ENCODE results near the gene C1orf174. TPM values are rescaled to one million over a fixed set of nuclear protein-coding genes. Genes with fewer than 3 reads are reported as not detected.
A peak's percentile ranks its signal among the peaks of the same experiment; 100 is the strongest.

Gene C1orf174
- 10 to 100 TPM; 52.9 to 62.3 (median 61.5) TPM for total RNA-seq
- total RNA-seq (2013): 40.6 TPM

DNA sequence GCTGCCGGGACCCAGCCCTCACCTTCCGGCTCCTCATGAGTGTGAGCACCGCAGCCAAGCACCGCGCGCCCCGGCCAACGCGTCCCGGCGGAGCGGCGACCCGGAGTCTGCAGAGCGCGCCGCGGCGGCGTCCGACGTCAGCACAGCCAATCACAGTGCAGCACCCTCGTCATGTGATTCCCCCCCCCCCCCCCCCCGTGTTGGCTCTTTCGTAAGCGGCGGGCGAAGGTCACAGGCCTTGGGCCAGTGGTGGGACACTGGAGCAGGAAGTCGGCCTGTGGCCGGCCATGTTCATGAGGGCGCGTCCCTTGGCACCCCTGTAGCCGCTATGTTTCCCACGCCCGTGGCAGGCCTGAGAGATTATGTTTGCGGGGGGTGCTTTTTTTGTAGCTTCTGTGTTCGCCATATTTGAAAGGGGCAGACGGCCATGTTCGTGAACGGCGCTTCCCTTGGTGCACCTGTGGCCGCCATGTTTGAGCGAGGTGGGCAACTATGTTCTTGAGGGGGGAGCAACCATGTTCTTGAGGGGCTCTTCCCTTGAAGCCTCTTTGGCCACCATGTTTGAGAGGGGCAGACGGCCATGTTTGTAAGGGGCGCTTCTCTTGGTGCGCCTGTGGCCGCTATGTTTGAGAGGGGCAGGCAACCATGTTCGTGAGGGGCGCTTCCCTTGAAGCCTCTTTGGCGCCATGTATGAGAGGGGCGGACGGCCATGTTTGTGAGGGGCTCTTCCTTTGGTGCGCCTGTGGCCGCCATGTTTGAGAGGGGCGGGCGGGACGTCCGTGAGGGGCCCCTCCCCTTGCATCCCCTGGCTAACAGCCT lies at the start of gene C1orf174:
Gene C1orf174 (minus strand): TSS at position 123 of the 819 bp plus-strand sequence. CDS start 86 bp downstream, at position 37.
- peaks cover 47% of the 10 kb centered on the region for H3K4me1 ChIP-seq (ENCODE audit: control insufficient read depth, insufficient read depth, low read length)
- intact Hi-C loops (cut with micrococcal nuclease): loop anchor here (1.0 to 5.0 kb wide), 5 partner anchors 9 to 128 kb away; partner anchors contain the start of genes CEP104, DFFB, LRRC47 and SMIM1
- H3K4me3 ChIP-seq (ENCODE audit: low read length): peak within 1 kb of the TSS; percentile 83
- H3K9me3 Mint-ChIP-seq: peaks cover 2 to 4% of the 10 kb centered on the region in 2 donors
- peak within 1 kb of the TSS; percentile 88 for H3K4me3 Mint-ChIP-seq
- H3K27ac Mint-ChIP-seq: peak within 1 kb of the TSS; percentile 95 to 96
- H3K9me3 ChIP-seq (ENCODE audit: control insufficient read depth, insufficient read depth, low read length): peaks cover 8% of the 10 kb centered on the region
- no peaks in the 10 kb centered on the region for H3K27me3 Mint-ChIP-seq (ENCODE audit: low read depth in 2 of 2)
- H3K36me3 Mint-ChIP-seq: no peaks in the 10 kb centered on the region
- WGBS (ENCODE audit: insufficient coverage): under 1% methylated on average over 56 of the region's 58 CpGs
- DNase-seq (peak; percentile 90 to 98), ATAC-seq (peak; percentile 78 to 88 (median 80))
- peaks cover 2% of the 10 kb centered on the region for H3K36me3 ChIP-seq (ENCODE audit: control insufficient read depth, insufficient read depth, low read length)
- no peaks in the 10 kb centered on the region for H3K27me3 ChIP-seq (ENCODE audit: control insufficient read depth, insufficient read depth, low read length)
- TF ChIP-seq, protein P1, sequence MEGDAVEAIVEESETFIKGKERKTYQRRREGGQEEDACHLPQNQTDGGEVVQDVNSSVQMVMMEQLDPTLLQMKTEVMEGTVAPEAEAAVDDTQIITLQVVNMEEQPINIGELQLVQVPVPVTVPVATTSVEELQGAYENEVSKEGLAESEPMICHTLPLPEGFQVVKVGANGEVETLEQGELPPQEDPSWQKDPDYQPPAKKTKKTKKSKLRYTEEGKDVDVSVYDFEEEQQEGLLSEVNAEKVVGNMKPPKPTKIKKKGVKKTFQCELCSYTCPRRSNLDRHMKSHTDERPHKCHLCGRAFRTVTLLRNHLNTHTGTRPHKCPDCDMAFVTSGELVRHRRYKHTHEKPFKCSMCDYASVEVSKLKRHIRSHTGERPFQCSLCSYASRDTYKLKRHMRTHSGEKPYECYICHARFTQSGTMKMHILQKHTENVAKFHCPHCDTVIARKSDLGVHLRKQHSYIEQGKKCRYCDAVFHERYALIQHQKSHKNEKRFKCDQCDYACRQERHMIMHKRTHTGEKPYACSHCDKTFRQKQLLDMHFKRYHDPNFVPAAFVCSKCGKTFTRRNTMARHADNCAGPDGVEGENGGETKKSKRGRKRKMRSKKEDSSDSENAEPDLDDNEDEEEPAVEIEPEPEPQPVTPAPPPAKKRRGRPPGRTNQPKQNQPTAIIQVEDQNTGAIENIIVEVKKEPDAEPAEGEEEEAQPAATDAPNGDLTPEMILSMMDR (IDR thresholded peaks at IDR 0.05): no peak
- H3K27ac ChIP-seq (ENCODE audit: low read length): peak within 1 kb of the TSS; percentile 96
- H3K4me1 Mint-ChIP-seq: peaks cover 41 to 52% of the 10 kb centered on the region in 2 donors

DNA sequence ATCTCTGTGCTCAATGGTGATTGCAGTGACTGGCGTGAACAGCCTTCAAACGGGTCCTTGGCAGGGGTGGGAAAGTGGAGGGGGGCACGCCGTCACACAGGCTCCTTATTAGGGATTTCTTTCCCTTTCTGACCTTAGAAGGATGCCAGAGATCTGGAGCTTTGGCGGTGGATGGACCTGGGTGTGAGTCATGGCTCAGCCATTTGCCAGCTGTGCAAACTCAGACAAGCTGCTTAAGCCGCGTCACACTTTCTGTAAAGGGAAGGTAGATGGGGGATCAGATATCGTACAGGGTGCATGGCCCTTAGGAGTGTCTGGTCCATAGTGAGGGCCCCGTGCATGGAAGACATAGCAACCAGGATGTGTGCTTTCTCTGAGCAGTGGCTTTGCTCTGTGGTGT lies 48.3 kb upstream of the C1orf174 start:
- Histone ChIP-seq H3K27ac (ENCODE audit: low read length) (no peak overlapping the region), H3K36me3 (ENCODE audit: control insufficient read depth, insufficient read depth, low read length) (no peaks in the 10 kb centered on the region), H3K27me3 (ENCODE audit: control insufficient read depth, insufficient read depth, low read length) (no peaks in the 10 kb centered on the region), H3K4me1 (ENCODE audit: control insufficient read depth, insufficient read depth, low read length) (no peaks in the 10 kb centered on the region), H3K4me3 (ENCODE audit: low read length) (no peak overlapping the region), H3K9me3 (ENCODE audit: control insufficient read depth, insufficient read depth, low read length) (no peaks in the 10 kb centered on the region)
- Mint-ChIP-seq H3K4me3 (no peak overlapping the region), H3K27me3 (ENCODE audit: low read depth in 2 of 2) (peaks cover 12 to 15% of the 10 kb centered on the region in 2 donors), H3K36me3 (no peaks in the 10 kb centered on the region), H3K9me3 (no peaks in the 10 kb centered on the region), H3K27ac (no peak overlapping the region), H3K4me1 (no peaks in the 10 kb centered on the region)
- intact Hi-C loops (cut with micrococcal nuclease): no loop called here
- ATAC-seq (no peak), DNase-seq (no peak)
- TF ChIP-seq, protein P1 (IDR thresholded peaks at IDR 0.05): no peak
- WGBS (ENCODE audit: insufficient coverage): 91% methylated on average over 9 of the region's 9 CpGs

DNA sequence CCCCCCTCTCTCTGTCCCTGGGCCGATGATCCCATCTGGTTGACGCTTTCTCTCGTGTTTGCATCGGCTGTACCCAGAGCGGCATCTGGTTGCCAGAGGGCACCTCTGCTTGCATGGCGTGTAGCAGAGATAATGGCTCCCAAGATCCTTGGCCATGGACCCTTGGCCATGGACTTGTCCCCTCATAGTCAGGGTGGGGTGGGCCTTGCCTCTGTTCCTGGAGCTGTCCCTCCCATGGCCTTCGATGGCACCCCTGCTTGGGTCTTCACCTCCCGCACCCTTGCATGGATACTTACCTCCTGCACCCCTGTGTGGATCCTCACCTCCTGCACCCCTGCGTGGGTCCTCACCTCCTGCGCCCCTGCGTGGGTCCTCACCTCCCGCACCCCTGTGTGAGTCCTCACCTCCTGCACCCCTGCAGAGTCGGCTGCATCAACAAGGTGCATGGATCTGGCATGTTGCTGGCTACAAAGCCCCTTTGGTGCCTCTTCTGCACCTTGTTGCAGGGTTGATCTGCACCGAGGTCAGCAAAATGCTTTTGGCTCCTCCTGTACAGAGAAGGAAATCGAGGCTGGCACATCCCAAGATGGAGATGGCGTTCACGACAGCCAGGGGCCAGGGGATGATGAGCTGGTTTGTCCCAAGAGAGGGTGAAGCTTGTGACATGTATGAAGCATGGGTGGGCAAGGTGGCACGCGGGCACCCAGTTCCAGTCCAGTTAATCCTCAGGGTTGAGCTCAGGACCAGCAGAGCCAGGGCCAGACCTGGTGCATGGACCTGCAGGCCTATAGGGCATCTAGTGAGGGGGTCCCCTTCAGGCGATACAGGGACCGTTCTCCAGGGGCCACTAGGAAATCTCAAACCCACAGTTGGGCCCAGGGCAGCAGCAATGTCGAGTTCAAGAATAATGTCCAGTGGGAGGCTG lies 46.1 kb upstream of the C1orf174 start:
- no peak overlapping the region for H3K4me3 ChIP-seq (ENCODE audit: low read length)
- H3K27ac ChIP-seq (ENCODE audit: low read length): no peak overlapping the region
- no peaks in the 10 kb centered on the region for H3K27me3 ChIP-seq (ENCODE audit: control insufficient read depth, insufficient read depth, low read length)
- H3K27me3 Mint-ChIP-seq (ENCODE audit: low read depth in 2 of 2): peaks cover 0 to 10% of the 10 kb centered on the region in 2 donors
- 84% methylated on average over 22 of the region's 22 CpGs for WGBS (ENCODE audit: insufficient coverage)
- no peaks in the 10 kb centered on the region for H3K4me1 ChIP-seq (ENCODE audit: control insufficient read depth, insufficient read depth, low read length)
- H3K36me3 ChIP-seq (ENCODE audit: control insufficient read depth, insufficient read depth, low read length): no peaks in the 10 kb centered on the region
- H3K36me3 Mint-ChIP-seq: no peaks in the 10 kb centered on the region
- DNase-seq: no peak
- TF ChIP-seq, protein P1 (IDR thresholded peaks at IDR 0.05): no peak
- H3K9me3 ChIP-seq (ENCODE audit: control insufficient read depth, insufficient read depth, low read length): no peaks in the 10 kb centered on the region
- H3K4me3 Mint-ChIP-seq: no peak overlapping the region
- no peak overlapping the region for H3K27ac Mint-ChIP-seq
- ATAC-seq: no peak
- H3K9me3 Mint-ChIP-seq: no peaks in the 10 kb centered on the region
- no peaks in the 10 kb centered on the region for H3K4me1 Mint-ChIP-seq
- intact Hi-C loops (cut with micrococcal nuclease): no loop called here

Data from natural killer cell (primary cell).